ENCODE results near the gene PHLDA2. TPM values are rescaled to one million over a fixed set of nuclear protein-coding genes. Genes with fewer than 3 reads are reported as not detected.

The PHLDA2 gene
- total and polyA plus RNA-seq, 2 experiments from 2014 or later: 3.8 to 16.5 TPM

DNA sequence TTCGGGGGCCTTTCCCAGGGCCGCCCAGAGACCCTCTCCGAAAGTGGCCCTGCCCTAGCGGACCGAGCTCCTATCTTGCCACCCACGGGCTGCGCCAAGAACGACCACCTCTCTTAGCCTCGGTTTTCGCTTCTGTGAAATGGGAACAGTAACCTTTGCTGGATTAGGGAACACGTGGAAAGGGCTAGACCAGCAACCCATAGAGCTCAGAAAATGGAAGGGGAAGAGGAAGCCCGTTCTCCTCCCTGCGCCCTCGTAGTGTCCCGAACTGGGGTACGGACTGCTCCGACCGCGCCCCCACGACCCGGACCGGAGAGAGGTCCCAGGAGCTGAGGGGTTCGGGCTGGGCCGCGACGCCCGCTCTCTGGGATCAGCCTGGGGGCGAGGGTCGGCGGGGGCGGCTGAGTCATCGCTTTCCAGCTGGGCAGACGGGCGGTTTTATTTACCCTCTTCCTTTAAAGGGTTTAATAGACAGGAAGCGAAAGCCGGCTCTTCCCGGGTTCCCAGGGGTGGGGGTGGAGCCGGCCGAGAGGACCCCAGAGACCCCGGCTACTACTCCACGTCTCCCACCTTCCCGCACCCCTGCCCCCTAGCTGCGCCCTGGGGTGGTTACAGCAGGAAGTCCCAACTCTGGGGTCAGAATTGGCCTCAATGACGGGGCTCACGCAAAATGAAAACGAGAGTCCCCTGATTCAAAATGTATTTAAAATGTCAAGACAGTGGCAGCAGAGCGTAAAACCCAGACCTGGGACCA lies 907 bp upstream of the PHLDA2 start (continued):
- TF ChIP-seq, protein P1, sequence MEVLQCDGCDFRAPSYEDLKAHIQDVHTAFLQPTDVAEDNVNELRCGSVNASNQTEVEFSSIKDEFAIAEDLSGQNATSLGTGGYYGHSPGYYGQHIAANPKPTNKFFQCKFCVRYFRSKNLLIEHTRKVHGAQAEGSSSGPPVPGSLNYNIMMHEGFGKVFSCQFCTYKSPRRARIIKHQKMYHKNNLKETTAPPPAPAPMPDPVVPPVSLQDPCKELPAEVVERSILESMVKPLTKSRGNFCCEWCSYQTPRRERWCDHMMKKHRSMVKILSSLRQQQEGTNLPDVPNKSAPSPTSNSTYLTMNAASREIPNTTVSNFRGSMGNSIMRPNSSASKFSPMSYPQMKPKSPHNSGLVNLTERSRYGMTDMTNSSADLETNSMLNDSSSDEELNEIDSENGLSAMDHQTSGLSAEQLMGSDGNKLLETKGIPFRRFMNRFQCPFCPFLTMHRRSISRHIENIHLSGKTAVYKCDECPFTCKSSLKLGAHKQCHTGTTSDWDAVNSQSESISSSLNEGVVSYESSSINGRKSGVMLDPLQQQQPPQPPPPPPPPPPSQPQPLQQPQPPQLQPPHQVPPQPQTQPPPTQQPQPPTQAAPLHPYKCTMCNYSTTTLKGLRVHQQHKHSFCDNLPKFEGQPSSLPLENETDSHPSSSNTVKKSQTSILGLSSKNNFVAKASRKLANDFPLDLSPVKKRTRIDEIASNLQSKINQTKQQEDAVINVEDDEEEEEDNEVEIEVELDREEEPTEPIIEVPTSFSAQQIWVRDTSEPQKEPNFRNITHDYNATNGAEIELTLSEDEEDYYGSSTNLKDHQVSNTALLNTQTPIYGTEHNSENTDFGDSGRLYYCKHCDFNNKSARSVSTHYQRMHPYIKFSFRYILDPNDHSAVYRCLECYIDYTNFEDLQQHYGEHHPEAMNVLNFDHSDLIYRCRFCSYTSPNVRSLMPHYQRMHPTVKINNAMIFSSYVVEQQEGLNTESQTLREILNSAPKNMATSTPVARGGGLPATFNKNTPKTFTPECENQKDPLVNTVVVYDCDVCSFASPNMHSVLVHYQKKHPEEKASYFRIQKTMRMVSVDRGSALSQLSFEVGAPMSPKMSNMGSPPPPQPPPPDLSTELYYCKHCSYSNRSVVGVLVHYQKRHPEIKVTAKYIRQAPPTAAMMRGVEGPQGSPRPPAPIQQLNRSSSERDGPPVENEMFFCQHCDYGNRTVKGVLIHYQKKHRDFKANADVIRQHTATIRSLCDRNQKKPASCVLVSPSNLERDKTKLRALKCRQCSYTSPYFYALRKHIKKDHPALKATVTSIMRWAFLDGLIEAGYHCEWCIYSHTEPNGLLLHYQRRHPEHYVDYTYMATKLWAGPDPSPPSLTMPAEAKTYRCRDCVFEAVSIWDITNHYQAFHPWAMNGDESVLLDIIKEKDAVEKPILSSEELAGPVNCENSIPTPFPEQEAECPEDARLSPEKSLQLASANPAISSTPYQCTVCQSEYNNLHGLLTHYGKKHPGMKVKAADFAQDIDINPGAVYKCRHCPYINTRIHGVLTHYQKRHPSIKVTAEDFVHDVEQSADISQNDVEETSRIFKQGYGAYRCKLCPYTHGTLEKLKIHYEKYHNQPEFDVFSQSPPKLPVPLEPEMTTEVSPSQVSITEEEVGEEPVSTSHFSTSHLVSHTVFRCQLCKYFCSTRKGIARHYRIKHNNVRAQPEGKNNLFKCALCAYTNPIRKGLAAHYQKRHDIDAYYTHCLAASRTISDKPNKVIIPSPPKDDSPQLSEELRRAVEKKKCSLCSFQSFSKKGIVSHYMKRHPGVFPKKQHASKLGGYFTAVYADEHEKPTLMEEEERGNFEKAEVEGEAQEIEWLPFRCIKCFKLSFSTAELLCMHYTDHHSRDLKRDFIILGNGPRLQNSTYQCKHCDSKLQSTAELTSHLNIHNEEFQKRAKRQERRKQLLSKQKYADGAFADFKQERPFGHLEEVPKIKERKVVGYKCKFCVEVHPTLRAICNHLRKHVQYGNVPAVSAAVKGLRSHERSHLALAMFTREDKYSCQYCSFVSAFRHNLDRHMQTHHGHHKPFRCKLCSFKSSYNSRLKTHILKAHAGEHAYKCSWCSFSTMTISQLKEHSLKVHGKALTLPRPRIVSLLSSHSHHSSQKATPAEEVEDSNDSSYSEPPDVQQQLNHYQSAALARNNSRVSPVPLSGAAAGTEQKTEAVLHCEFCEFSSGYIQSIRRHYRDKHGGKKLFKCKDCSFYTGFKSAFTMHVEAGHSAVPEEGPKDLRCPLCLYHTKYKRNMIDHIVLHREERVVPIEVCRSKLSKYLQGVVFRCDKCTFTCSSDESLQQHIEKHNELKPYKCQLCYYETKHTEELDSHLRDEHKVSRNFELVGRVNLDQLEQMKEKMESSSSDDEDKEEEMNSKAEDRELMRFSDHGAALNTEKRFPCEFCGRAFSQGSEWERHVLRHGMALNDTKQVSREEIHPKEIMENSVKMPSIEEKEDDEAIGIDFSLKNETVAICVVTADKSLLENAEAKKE (CRISPR knock-in tag; IDR thresholded peaks at IDR 0.05): no peak

DNA sequence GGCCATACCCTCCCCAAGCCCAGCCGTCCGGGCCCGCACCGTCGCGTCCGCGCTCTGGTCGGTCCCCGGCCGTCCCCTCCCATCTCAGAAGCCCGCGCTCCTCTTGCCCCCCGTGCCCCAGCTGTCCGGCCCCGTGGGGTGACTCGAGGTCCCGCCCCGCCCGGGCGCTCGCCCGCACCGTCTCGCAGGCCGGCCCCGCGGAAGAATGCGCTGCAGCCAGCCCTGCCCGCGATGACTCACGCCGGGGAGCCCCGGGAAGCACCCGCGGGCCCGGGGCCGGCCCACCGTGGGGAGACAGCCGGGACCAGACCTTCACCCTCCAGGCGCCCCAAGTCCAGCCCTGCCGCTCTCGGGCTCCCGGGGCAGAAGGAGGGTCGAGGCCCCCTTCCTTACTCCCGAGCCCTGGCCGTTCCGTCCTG lies 320 bp upstream of the PHLDA2 start:
- 0 out of 2 replicates have a peak, but pooled peaks cover 4% of the 10 kb centered on the region for H4K20me1 ChIP-seq (replicated peaks; ENCODE audit: insufficient read depth)
- H3K27me3 ChIP-seq (ENCODE audit: insufficient read depth): peaks cover 41% of the 10 kb centered on the region
- H3K9me2 ChIP-seq (ENCODE audit: insufficient read depth): no peaks in the 10 kb centered on the region
- H3K27ac ChIP-seq (ENCODE audit: low read depth): no peak overlapping the region
- peak overlapping the region; percentile 98 for H3K4me2 ChIP-seq
- Mint-ChIP-seq H3K36me3 (ENCODE audit: low read depth) (no peaks in the 10 kb centered on the region; the same call in 2 of the 3 replicates), H3K4me1 (peaks cover 13% of the 10 kb centered on the region; the same call in 1 of the 3 replicates), H3K27me3 (ENCODE audit: insufficient read depth, low read depth, poor library complexity) (peaks cover 53% of the 10 kb centered on the region), H3K4me3 (peak overlapping the region; percentile 70), H3K9me3 (peaks cover 4% of the 10 kb centered on the region; the same call in 1 of the 3 replicates), H3K27ac (no peak overlapping the region)
- peak; percentile 65 for TF ChIP-seq EZH2 (IDR thresholded peaks at IDR 0.05; ENCODE audit: low read depth, unreplicated experiment)
- TF ChIP-seq, protein P2, sequence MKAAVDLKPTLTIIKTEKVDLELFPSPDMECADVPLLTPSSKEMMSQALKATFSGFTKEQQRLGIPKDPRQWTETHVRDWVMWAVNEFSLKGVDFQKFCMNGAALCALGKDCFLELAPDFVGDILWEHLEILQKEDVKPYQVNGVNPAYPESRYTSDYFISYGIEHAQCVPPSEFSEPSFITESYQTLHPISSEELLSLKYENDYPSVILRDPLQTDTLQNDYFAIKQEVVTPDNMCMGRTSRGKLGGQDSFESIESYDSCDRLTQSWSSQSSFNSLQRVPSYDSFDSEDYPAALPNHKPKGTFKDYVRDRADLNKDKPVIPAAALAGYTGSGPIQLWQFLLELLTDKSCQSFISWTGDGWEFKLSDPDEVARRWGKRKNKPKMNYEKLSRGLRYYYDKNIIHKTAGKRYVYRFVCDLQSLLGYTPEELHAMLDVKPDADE (IDR thresholded peaks at IDR 0.05): no peak
- peaks cover 6% of the 10 kb centered on the region; the same call in 1 of the 2 replicates for H3F3A ChIP-seq (replicated peaks; ENCODE audit: low read depth)
- H3K4me3 ChIP-seq: peak overlapping the region; percentile 67
- H3K4me1 ChIP-seq (ENCODE audit: insufficient read depth): peaks cover 10% of the 10 kb centered on the region; the same call in 1 of the 2 replicates
- H3K36me3 ChIP-seq (ENCODE audit: insufficient read depth): no peaks in the 10 kb centered on the region
- H3K79me2 ChIP-seq (replicated peaks; ENCODE audit: insufficient read depth): no peaks in the 10 kb centered on the region
- ATAC-seq (peak; percentile 14), DNase-seq (ENCODE audit: low spot score) (no peak)
- H2AFZ ChIP-seq: peak overlapping the region; percentile 91; the same call in 1 of the 2 replicates
